GM23338 (cell line): Measurements from ENCODE around the gene STARD13. TPM values are rescaled to one million over a fixed set of nuclear protein-coding genes. Genes with fewer than 3 reads are reported as not detected.

Source experiments
- ATAC-seq: fragments of 200-7000 bp; cut with Tn5 transposase; 3 replicates; pipeline ENCODE4 v1.9.1; 2020
- DNase-seq: peaks from one replicate; pipeline ENCODE4 v3.0.0-alpha.2; 2015; ENCODE audit warnings: low spot score
- H2AFZ ChIP-seq: fragments of 200-600 bp; sonication (generic); 2 replicates; pipeline ENCODE4 v1.8.0; 2016; ENCODE audit warnings: antibody characterized with exemption, mild to moderate bottlenecking, moderate library complexity
- H3F3A ChIP-seq: fragments of 200-600 bp; sonication (generic); replicated peaks from 2 replicates; pipeline ENCODE4 v1.8.0; 2017; ENCODE audit warnings: antibody characterized with exemption, mixed run types, low read depth
- H3K27ac ChIP-seq: fragments of 200-600 bp; sonication (generic); 2 replicates; pipeline ENCODE4 v1.6.1; 2016; ENCODE audit warnings: low read depth
- H3K27me3 ChIP-seq: fragments of 200-600 bp; sonication (generic); 2 replicates; pipeline ENCODE4 v1.8.0; 2016; ENCODE audit warnings: mild to moderate bottlenecking, mixed run types, moderate library complexity; ENCODE audit not compliant: insufficient read depth
- H3K36me3 ChIP-seq: fragments of 200-600 bp; sonication (generic); 2 replicates; pipeline ENCODE4 v1.8.0; 2016; ENCODE audit warnings: mild to moderate bottlenecking; ENCODE audit not compliant: insufficient read depth
- H3K4me1 ChIP-seq: fragments of 200-600 bp; sonication (generic); 2 replicates; pipeline ENCODE4 v1.8.0; 2016; ENCODE audit warnings: mild to moderate bottlenecking, moderate library complexity; ENCODE audit not compliant: insufficient read depth
- H3K4me2 ChIP-seq: fragments of 200-600 bp; sonication (generic); 2 replicates; pipeline ENCODE4 v1.7.1; 2017; ENCODE audit warnings: mixed run types
- H3K4me3 ChIP-seq: fragments of 200-600 bp; sonication (generic); 2 replicates; pipeline ENCODE4 v1.6.1; 2016; ENCODE audit warnings: mixed run types
- H3K79me2 ChIP-seq: fragments of 200-600 bp; sonication (generic); replicated peaks from 2 replicates; pipeline ENCODE4 v1.8.0; 2017; ENCODE audit warnings: mild to moderate bottlenecking; ENCODE audit not compliant: insufficient read depth
- H3K9me2 ChIP-seq: fragments of 200-600 bp; sonication (generic); 2 replicates; pipeline ENCODE4 v1.8.0; 2017; ENCODE audit not compliant: insufficient read depth
- H4K20me1 ChIP-seq: fragments of 200-600 bp; sonication (generic); replicated peaks from 2 replicates; pipeline ENCODE4 v1.8.0; 2017; ENCODE audit warnings: mild to moderate bottlenecking; ENCODE audit not compliant: insufficient read depth
- H3K27ac Mint-ChIP-seq: 2 replicates; pipeline ENCODE4 v1.8.0; 2020; ENCODE audit warnings: inconsistent platforms, mild to moderate bottlenecking, moderate library complexity, mixed read lengths
- H3K27me3 Mint-ChIP-seq: 3 replicates; pipeline ENCODE4 v1.8.0; 2022; ENCODE audit warnings: low read depth, mild to moderate bottlenecking, moderate library complexity, mixed read lengths, inconsistent platforms; ENCODE audit not compliant: insufficient read depth, poor library complexity
- H3K36me3 Mint-ChIP-seq: 3 replicates; pipeline ENCODE4 v1.8.0; 2021; ENCODE audit warnings: low read depth, mild to moderate bottlenecking, inconsistent platforms, moderate library complexity, mixed read lengths
- H3K4me1 Mint-ChIP-seq: 3 replicates; pipeline ENCODE4 v1.8.0; 2020; ENCODE audit warnings: mild to moderate bottlenecking, inconsistent platforms, mixed read lengths
- H3K4me3 Mint-ChIP-seq: 3 replicates; pipeline ENCODE4 v1.8.0; 2021; ENCODE audit warnings: moderate library complexity, mild to moderate bottlenecking, inconsistent platforms, mixed read lengths
- H3K9me3 Mint-ChIP-seq: 3 replicates; pipeline ENCODE4 v1.8.0; 2020; ENCODE audit warnings: moderate library complexity, mild to moderate bottlenecking, inconsistent platforms, mixed read lengths
- CREB1 ChIP-seq: fragments of 250-450 bp; sonication (Bioruptor Pico); IDR thresholded peaks from 2 replicates; pipeline ENCODE4 v1.5.0; 2020; ENCODE audit warnings: low read depth, mild to moderate bottlenecking, moderate library complexity
- EZH2 ChIP-seq: fragments of 200-600 bp; sonication (generic); IDR thresholded peaks from one replicate; pipeline ENCODE4 v1.8.0; 2017; ENCODE audit warnings: antibody characterized with exemption, mild to moderate bottlenecking, low read depth; ENCODE audit not compliant: unreplicated experiment
- EZH2phosphoT487 ChIP-seq: fragments of 200-600 bp; sonication (generic); IDR thresholded peaks from one replicate; pipeline ENCODE4 v1.8.1; 2018; ENCODE audit warnings: antibody characterized with exemption; ENCODE audit not compliant: unreplicated experiment
- JUNB ChIP-seq: IDR thresholded peaks from one replicate; pipeline ENCODE4 v1.6.1; 2016; ENCODE audit warnings: antibody characterized with exemption; ENCODE audit not compliant: unreplicated experiment
- NANOG ChIP-seq: IDR thresholded peaks from 2 replicates; pipeline ENCODE4 v1.6.1; 2016; ENCODE audit warnings: antibody characterized with exemption, borderline replicate concordance
- POLR2AphosphoS5 ChIP-seq: IDR thresholded peaks from 2 replicates; pipeline ENCODE4 v1.6.1; 2016; ENCODE audit warnings: antibody characterized with exemption, low read depth
- STAT1 ChIP-seq: IDR thresholded peaks from one replicate; pipeline ENCODE4 v1.6.1; 2016; ENCODE audit warnings: antibody characterized with exemption; ENCODE audit not compliant: unreplicated experiment
- ZNF114 ChIP-seq: fragments of 250-450 bp; sonication (Bioruptor Pico); IDR thresholded peaks from 2 replicates; pipeline ENCODE4 v1.5.0; 2020; ENCODE audit warnings: mild to moderate bottlenecking, moderate library complexity
- ZNF331 ChIP-seq: fragments of 250-450 bp; sonication (Bioruptor Pico); IDR thresholded peaks from 2 replicates; pipeline ENCODE4 v1.5.0; 2020; ENCODE audit warnings: low read depth, mild to moderate bottlenecking, moderate library complexity
- polyA plus RNA-seq: library from polyadenylated mRNA; unstranded; fragments of >200 nt; fragmentation: Nextera tagmentation; extraction: Ambion mirVana; gene quantifications from 2 replicates; pipeline ENCODE4 v1.2.1, GENCODE V29; 2016
- total RNA-seq: library from RNA; depleted of rRNA; stranded (reverse); fragments of >200 nt; shearing (Covaris generic); gene quantifications from 2 replicates; pipeline ENCODE4 v1.2.3, GENCODE V29; 2014
- TF ChIP-seq, protein P1 (sequence below): IDR thresholded peaks from one replicate; pipeline ENCODE4 v1.6.1; 2018; ENCODE audit warnings: antibody characterized with exemption; ENCODE audit not compliant: unreplicated experiment
- TF ChIP-seq, protein P2 (sequence below): IDR thresholded peaks from 2 replicates; pipeline ENCODE4 v1.6.1; 2016; ENCODE audit warnings: antibody characterized with exemption

STARD13 gene
- total and polyA plus RNA-seq, 2 experiments from 2014 or later = 3.2 to 5.2 TPM

- no peak for TF ChIP-seq STAT1
These were observed 9.6 kb downstream of the STARD13 start (continued) for GRCh38 chr13:33275916-33276315.

GRCh38 chr13:33274264-33274663 is 11.3 kb downstream of the STARD13 start:
- H3K36me3 ChIP-seq = no peaks in the 10 kb centered on the region
- no peaks in the 10 kb centered on the region for H3K79me2 ChIP-seq
- peaks cover 8% of the 10 kb centered on the region for H3K9me2 ChIP-seq
- TF ChIP-seq, protein P1, sequence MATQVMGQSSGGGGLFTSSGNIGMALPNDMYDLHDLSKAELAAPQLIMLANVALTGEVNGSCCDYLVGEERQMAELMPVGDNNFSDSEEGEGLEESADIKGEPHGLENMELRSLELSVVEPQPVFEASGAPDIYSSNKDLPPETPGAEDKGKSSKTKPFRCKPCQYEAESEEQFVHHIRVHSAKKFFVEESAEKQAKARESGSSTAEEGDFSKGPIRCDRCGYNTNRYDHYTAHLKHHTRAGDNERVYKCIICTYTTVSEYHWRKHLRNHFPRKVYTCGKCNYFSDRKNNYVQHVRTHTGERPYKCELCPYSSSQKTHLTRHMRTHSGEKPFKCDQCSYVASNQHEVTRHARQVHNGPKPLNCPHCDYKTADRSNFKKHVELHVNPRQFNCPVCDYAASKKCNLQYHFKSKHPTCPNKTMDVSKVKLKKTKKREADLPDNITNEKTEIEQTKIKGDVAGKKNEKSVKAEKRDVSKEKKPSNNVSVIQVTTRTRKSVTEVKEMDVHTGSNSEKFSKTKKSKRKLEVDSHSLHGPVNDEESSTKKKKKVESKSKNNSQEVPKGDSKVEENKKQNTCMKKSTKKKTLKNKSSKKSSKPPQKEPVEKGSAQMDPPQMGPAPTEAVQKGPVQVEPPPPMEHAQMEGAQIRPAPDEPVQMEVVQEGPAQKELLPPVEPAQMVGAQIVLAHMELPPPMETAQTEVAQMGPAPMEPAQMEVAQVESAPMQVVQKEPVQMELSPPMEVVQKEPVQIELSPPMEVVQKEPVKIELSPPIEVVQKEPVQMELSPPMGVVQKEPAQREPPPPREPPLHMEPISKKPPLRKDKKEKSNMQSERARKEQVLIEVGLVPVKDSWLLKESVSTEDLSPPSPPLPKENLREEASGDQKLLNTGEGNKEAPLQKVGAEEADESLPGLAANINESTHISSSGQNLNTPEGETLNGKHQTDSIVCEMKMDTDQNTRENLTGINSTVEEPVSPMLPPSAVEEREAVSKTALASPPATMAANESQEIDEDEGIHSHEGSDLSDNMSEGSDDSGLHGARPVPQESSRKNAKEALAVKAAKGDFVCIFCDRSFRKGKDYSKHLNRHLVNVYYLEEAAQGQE = no peak
- TF ChIP-seq NANOG (no peak), CREB1 (CRISPR knock-in tag) (no peak), EZH2phosphoT487 (no peak), EZH2 (no peak), JUNB (no peak), POLR2AphosphoS5 (no peak)
- TF ChIP-seq, protein P2, sequence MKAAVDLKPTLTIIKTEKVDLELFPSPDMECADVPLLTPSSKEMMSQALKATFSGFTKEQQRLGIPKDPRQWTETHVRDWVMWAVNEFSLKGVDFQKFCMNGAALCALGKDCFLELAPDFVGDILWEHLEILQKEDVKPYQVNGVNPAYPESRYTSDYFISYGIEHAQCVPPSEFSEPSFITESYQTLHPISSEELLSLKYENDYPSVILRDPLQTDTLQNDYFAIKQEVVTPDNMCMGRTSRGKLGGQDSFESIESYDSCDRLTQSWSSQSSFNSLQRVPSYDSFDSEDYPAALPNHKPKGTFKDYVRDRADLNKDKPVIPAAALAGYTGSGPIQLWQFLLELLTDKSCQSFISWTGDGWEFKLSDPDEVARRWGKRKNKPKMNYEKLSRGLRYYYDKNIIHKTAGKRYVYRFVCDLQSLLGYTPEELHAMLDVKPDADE = no peak
- no peaks in the 10 kb centered on the region for H3F3A ChIP-seq
- 0 out of 2 replicates have a peak, but pooled peaks cover 6% of the 10 kb centered on the region for H3K4me1 ChIP-seq
- no peak for ATAC-seq
- no peak overlapping the region for H3K4me3 ChIP-seq
- no peak overlapping the region for H2AFZ ChIP-seq
- no peaks in the 10 kb centered on the region for H3K9me3 Mint-ChIP-seq
- no peak overlapping the region for H3K4me2 ChIP-seq
- no peaks in the 10 kb centered on the region for H3K36me3 Mint-ChIP-seq
- H3K27ac ChIP-seq = no peak overlapping the region
- H3K27me3 ChIP-seq = no peaks in the 10 kb centered on the region
- no peak for DNase-seq
- peaks cover 22% of the 10 kb centered on the region; the same call in 2 of the 3 replicates for H3K4me1 Mint-ChIP-seq
- no peaks in the 10 kb centered on the region for H4K20me1 ChIP-seq
- no peak overlapping the region for H3K4me3 Mint-ChIP-seq
- peaks cover 2% of the 10 kb centered on the region for H3K27me3 Mint-ChIP-seq
- H3K27ac Mint-ChIP-seq = no peak overlapping the region

GRCh38 chr13:33272531-33273124 is 12.9 kb downstream of the STARD13 start:
- Mint-ChIP-seq H3K27ac (no peak overlapping the region), H3K4me1 (peaks cover 19% of the 10 kb centered on the region; the same call in 2 of the 3 replicates), H3K9me3 (no peaks in the 10 kb centered on the region), H3K4me3 (no peak overlapping the region), H3K27me3 (peaks cover 2% of the 10 kb centered on the region), H3K36me3 (no peaks in the 10 kb centered on the region)
- no peaks in the 10 kb centered on the region for H4K20me1 ChIP-seq
- no peaks in the 10 kb centered on the region for H3K36me3 ChIP-seq
- no peak overlapping the region for H3K4me3 ChIP-seq
- 0 out of 2 replicates have a peak, but pooled peaks cover 6% of the 10 kb centered on the region for H3K4me1 ChIP-seq
- no peaks in the 10 kb centered on the region for H3K79me2 ChIP-seq
- peaks cover 5% of the 10 kb centered on the region for H3K9me2 ChIP-seq
- no peak overlapping the region for H2AFZ ChIP-seq
- DNase-seq = no peak
- no peak overlapping the region for H3K4me2 ChIP-seq
- no peak overlapping the region; the same call in 1 of the 2 replicates for H3K27ac ChIP-seq
- no peaks in the 10 kb centered on the region for H3F3A ChIP-seq
- ATAC-seq = no peak
- no peaks in the 10 kb centered on the region for H3K27me3 ChIP-seq
- TF ChIP-seq, protein P2 = no peak
- no peak for TF ChIP-seq ZNF114
- TF ChIP-seq ZNF331 (CRISPR knock-in tag) = no peak
- TF ChIP-seq, protein P1 = no peak
- TF ChIP-seq POLR2AphosphoS5 = no peak
- TF ChIP-seq CREB1 (CRISPR knock-in tag) = no peak
- no peak for TF ChIP-seq STAT1
- TF ChIP-seq JUNB = no peak
- no peak for TF ChIP-seq EZH2
